Measurements from ENCODE around the gene STX8.

DNA sequence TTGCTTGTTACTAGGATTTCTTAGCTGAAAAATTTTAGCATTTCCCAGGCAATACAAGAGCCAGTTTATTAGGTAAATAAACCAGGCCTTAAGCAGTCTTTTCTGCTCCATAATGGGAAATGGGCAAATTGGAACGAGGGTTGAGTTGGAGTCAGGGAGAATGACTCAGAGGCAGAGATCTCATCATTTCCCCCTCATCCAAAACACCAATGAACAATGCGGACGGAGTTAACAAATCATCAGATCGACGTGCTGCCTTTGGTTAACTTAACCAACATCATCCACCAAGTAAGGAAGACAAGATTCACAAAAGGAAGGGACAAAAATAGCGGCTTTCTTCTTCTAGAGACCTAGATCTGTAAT, 243.5 kb downstream of the STX8 start:
- TF ChIP-seq, protein P1, sequence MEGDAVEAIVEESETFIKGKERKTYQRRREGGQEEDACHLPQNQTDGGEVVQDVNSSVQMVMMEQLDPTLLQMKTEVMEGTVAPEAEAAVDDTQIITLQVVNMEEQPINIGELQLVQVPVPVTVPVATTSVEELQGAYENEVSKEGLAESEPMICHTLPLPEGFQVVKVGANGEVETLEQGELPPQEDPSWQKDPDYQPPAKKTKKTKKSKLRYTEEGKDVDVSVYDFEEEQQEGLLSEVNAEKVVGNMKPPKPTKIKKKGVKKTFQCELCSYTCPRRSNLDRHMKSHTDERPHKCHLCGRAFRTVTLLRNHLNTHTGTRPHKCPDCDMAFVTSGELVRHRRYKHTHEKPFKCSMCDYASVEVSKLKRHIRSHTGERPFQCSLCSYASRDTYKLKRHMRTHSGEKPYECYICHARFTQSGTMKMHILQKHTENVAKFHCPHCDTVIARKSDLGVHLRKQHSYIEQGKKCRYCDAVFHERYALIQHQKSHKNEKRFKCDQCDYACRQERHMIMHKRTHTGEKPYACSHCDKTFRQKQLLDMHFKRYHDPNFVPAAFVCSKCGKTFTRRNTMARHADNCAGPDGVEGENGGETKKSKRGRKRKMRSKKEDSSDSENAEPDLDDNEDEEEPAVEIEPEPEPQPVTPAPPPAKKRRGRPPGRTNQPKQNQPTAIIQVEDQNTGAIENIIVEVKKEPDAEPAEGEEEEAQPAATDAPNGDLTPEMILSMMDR (IDR thresholded peaks at IDR 0.05), result no peak
- no peak for TF ChIP-seq POLR2AphosphoS5 (IDR thresholded peaks at IDR 0.05; ENCODE audit: low read depth, low read length)
- TF ChIP-seq, protein P2, sequence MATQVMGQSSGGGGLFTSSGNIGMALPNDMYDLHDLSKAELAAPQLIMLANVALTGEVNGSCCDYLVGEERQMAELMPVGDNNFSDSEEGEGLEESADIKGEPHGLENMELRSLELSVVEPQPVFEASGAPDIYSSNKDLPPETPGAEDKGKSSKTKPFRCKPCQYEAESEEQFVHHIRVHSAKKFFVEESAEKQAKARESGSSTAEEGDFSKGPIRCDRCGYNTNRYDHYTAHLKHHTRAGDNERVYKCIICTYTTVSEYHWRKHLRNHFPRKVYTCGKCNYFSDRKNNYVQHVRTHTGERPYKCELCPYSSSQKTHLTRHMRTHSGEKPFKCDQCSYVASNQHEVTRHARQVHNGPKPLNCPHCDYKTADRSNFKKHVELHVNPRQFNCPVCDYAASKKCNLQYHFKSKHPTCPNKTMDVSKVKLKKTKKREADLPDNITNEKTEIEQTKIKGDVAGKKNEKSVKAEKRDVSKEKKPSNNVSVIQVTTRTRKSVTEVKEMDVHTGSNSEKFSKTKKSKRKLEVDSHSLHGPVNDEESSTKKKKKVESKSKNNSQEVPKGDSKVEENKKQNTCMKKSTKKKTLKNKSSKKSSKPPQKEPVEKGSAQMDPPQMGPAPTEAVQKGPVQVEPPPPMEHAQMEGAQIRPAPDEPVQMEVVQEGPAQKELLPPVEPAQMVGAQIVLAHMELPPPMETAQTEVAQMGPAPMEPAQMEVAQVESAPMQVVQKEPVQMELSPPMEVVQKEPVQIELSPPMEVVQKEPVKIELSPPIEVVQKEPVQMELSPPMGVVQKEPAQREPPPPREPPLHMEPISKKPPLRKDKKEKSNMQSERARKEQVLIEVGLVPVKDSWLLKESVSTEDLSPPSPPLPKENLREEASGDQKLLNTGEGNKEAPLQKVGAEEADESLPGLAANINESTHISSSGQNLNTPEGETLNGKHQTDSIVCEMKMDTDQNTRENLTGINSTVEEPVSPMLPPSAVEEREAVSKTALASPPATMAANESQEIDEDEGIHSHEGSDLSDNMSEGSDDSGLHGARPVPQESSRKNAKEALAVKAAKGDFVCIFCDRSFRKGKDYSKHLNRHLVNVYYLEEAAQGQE (IDR thresholded peaks at IDR 0.05; ENCODE audit: insufficient read depth in 1 of 2, low read depth in 2 of 2, low read length in 1 of 2), result no peak
- TF ChIP-seq TCF7L2 (IDR thresholded peaks at IDR 0.05; ENCODE audit: low read depth, low read length), result no peak
